Stimulated activated CD8-positive, alpha-beta memory T cell treated with anti-CD3 and anti-CD28 coated beads, Interleukin-2, amount 100 ng/mL, for 1 hour (primary cell): Measurements from ENCODE around the gene TRIM59.

Experiments
- DNase-seq, 2 donors: peaks; one replicate each; pipeline ENCODE4 v3.0.0-alpha.2; 2020; ENCODE audit warnings: low read depth in 2 of 2

Gene TRIM59

GRCh38 chr3:160403028-160403545 is 46.5 kb downstream of the TRIM59 start:
- no peak for DNase-seq

GRCh38 chr3:160402221-160403027 is 47.2 kb downstream of the TRIM59 start:
- no peak for DNase-seq

DNA sequence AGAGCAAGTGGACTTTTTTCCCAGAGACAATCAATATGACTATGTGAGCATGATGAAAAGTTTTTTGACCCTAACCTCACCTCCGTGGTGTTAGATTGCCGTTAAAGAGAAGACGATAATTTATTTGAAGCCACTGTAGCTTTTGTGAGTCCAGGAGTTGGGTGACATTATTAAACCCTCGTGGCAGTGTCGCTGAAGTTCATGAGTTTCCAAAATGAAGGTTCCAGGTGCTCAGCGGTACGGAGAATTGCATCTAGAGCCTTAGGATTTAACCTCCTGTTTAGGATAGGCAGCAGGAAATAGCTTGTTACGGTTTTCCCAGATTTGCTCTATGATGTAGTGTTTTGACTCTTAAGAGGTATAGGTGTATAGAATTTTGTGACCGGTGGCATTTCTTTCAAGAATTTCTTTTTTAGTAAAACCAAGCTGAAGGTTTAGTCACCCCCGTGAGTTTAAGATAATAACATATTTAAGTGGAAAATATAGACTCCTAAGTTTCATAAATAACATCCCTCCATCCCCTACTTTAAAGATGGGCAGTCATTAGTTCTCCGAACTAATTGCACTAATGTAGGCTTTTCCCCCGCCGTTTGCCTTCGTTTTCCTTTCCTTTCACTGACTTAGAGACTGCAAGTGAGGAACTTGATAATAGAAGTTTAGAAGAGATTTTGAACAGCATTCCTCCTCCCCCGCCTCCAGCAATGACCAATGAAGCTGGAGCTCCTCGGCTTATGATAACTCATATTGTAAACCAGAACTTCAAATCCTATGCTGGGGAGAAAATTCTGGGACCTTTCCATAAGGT is 48.1 kb downstream of the TRIM59 start:
- no peak for DNase-seq

- no peak for DNase-seq
Measured at GRCh38 chr3:160400702-160401150, 48.9 kb downstream of the TRIM59 start.

GRCh38 chr3:160400030-160400701 is 49.4 kb downstream of the TRIM59 start:
- DNase-seq: no peak

- DNase-seq: peak; percentile 93 to 94
Measured at GRCh38 chr3:160399125-160400029, 50.2 kb downstream of the TRIM59 start, which contains the start of the genes IFT80 and SMC4. TSS of gene IFT80 (minus strand) at chr3:160399225. CDS start at chr3:160384600, 14,625 bp downstream. TSS of gene SMC4 (plus strand) at chr3:160399650. CDS start at chr3:160400827, 1,177 bp downstream.

GRCh38 chr3:160398820-160399124 is 50.8 kb downstream of the TRIM59 start:
- DNase-seq: no peak

DNA sequence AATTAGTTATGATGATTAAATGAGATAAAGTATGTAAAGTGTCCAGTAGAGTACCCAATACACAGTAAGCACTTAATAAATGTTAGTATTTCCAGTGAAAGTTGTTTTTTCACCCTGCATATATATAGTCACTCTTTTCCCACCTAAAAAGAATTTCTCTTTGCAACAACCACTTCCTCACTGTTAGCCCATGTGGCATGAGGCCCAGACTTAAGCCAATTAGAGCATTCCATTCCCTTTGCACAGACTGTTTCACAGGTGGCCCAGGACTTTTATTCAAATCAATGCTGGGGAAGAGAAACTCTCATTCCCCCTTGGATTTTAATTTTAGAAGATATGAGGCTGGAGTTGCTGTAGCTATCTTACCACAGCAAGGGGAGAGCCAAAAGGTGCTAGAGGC is 54.3 kb downstream of the TRIM59 start:
- DNase-seq: no peak

GRCh38 chr3:160394009-160394392 is 55.6 kb downstream of the TRIM59 start:
- DNase-seq: no peak

GRCh38 chr3:160393346-160394008 is 56.1 kb downstream of the TRIM59 start:
- no peak for DNase-seq

DNA sequence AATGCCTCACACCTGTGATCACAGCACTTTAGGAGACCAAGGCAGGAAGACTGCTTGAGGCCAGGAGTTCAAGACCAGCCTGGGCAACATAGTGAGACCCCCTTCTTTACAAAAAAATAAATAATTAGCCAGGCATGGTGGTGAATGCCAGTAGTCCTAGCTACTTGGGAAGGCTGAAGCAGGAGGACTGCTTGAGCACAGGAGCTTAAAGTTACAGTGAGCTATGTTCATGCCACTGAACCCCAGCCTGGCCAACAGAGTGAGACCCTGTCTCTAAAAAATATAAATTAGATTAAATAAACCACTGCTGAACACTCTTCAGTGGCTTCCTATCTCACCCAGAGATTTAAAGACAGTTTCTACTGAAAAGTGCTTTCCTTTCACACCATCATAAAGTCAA is 56.8 kb downstream of the TRIM59 start:
- DNase-seq: no peak

GRCh38 chr3:160390565-160391138 is 58.9 kb downstream of the TRIM59 start:
- DNase-seq: no peak
